H9 (cell line): Measurements from ENCODE around the gene MS4A15. TPM values are rescaled to one million over a fixed set of nuclear protein-coding genes. Genes with fewer than 3 reads are reported as not detected.

ENCODE experiments used
- DNase-seq: peaks from one replicate; pipeline ENCODE4 v3.0.0-alpha.2; 2017
- H2AFZ ChIP-seq: one replicate; pipeline ENCODE4 v1.6.1; 2013; ENCODE audit warnings: mild to moderate bottlenecking, low read length, control low read depth, moderate library complexity
- H2AK5ac ChIP-seq: 2 replicates; pipeline ENCODE4 v1.6.1; 2013; ENCODE audit warnings: low read length, control low read depth, mixed read lengths; ENCODE audit not compliant: insufficient read length
- H2BK120ac ChIP-seq: one replicate; pipeline ENCODE4 v1.6.1; 2013; ENCODE audit warnings: low read depth, mild to moderate bottlenecking, low read length, control low read depth, inconsistent platforms; ENCODE audit not compliant: poor library complexity, severe bottlenecking
- H2BK12ac ChIP-seq: 2 replicates; pipeline ENCODE4 v1.6.1; 2013; ENCODE audit warnings: low read length, control low read depth, mixed read lengths, low read depth; ENCODE audit not compliant: insufficient read length
- H2BK15ac ChIP-seq: 2 replicates; pipeline ENCODE4 v1.6.1; 2013; ENCODE audit warnings: low read depth, low read length, control low read depth
- H2BK20ac ChIP-seq: one replicate; pipeline ENCODE4 v1.6.1; 2013; ENCODE audit warnings: low read depth, mild to moderate bottlenecking, low read length, control low read depth, inconsistent platforms; ENCODE audit not compliant: poor library complexity, severe bottlenecking
- H2BK5ac ChIP-seq: 2 replicates; pipeline ENCODE4 v1.6.1; 2013; ENCODE audit warnings: low read length, control low read depth, mixed read lengths; ENCODE audit not compliant: insufficient read length
- H3K14ac ChIP-seq: 2 replicates; pipeline ENCODE4 v1.6.1; 2013; ENCODE audit warnings: low read length, control low read depth; ENCODE audit not compliant: insufficient read depth
- H3K18ac ChIP-seq: 2 replicates; pipeline ENCODE4 v1.6.1; 2013; ENCODE audit warnings: low read depth, mild to moderate bottlenecking, mixed read lengths, low read length, control low read depth; ENCODE audit not compliant: insufficient read length
- H3K23ac ChIP-seq: 2 replicates; pipeline ENCODE4 v1.6.1; 2013; ENCODE audit warnings: low read length, control low read depth, mixed read lengths, low read depth; ENCODE audit not compliant: insufficient read length
- H3K23me2 ChIP-seq: 2 replicates; pipeline ENCODE4 v1.6.1; 2013; ENCODE audit warnings: low read depth, mild to moderate bottlenecking, mixed read lengths, low read length, control low read depth; ENCODE audit not compliant: insufficient read length, poor library complexity, severe bottlenecking
- H3K27ac ChIP-seq: 2 replicates; pipeline ENCODE4 v1.5.1; 2013; ENCODE audit warnings: low read length, control low read depth, mixed read lengths, low read depth; ENCODE audit not compliant: insufficient read length
- H3K27me3 ChIP-seq: 2 replicates; pipeline ENCODE4 v1.6.1; 2013; ENCODE audit warnings: low read length, control low read depth, inconsistent platforms; ENCODE audit not compliant: insufficient read depth
- H3K4ac ChIP-seq: 2 replicates; pipeline ENCODE4 v1.6.1; 2013; ENCODE audit warnings: low read depth, mild to moderate bottlenecking, control low read depth, inconsistent platforms, low read length, moderate library complexity
- H3K4me1 ChIP-seq: 2 replicates; pipeline ENCODE4 v1.6.1; 2013; ENCODE audit warnings: low read length, control low read depth, inconsistent platforms; ENCODE audit not compliant: insufficient read depth
- H3K4me2 ChIP-seq: 2 replicates; pipeline ENCODE4 v1.6.1; 2013; ENCODE audit warnings: low read length, control low read depth, mixed read lengths; ENCODE audit not compliant: insufficient read length, insufficient read depth
- H3K56ac ChIP-seq: 2 replicates; pipeline ENCODE4 v1.6.1; 2013; ENCODE audit warnings: low read depth, mild to moderate bottlenecking, mixed read lengths, low read length, control low read depth; ENCODE audit not compliant: insufficient read length
- H3K79me1 ChIP-seq: 2 replicates; pipeline ENCODE4 v1.6.1; 2013; ENCODE audit warnings: low read depth, mild to moderate bottlenecking, moderate library complexity, low read length, control low read depth, inconsistent platforms; ENCODE audit not compliant: insufficient read depth, poor library complexity, severe bottlenecking
- H3K79me2 ChIP-seq: 2 replicates; pipeline ENCODE4 v1.6.1; 2013; ENCODE audit warnings: low read length, control low read depth, inconsistent platforms; ENCODE audit not compliant: insufficient read depth
- H3K9ac ChIP-seq: 2 replicates; pipeline ENCODE4 v1.6.1; 2013; ENCODE audit warnings: low read length, control low read depth, mixed read lengths; ENCODE audit not compliant: insufficient read length; ENCODE audit errors: extremely low read depth
- H3K9me3 ChIP-seq: one replicate; pipeline ENCODE4 v1.6.1; 2013; ENCODE audit warnings: low read depth, low read length, inconsistent platforms; ENCODE audit not compliant: control insufficient read depth
- H3T11ph ChIP-seq: one replicate; pipeline ENCODE4 v1.6.1; 2013; ENCODE audit warnings: mild to moderate bottlenecking, low read length, control low read depth, inconsistent platforms
- H4K20me1 ChIP-seq: one replicate; pipeline ENCODE4 v1.6.1; 2013; ENCODE audit not compliant: control insufficient read depth, insufficient read length, insufficient read depth
- H4K5ac ChIP-seq: 2 replicates; pipeline ENCODE4 v1.6.1; 2013; ENCODE audit warnings: low read depth, mild to moderate bottlenecking, mixed read lengths, low read length, control low read depth; ENCODE audit not compliant: insufficient read length
- H4K8ac ChIP-seq: replicated peaks from 2 replicates; pipeline ENCODE4 v1.6.1; 2013; ENCODE audit warnings: low read length, control low read depth, mixed read lengths, low read depth; ENCODE audit not compliant: insufficient read length
- H4K91ac ChIP-seq: 2 replicates; pipeline ENCODE4 v1.6.1; 2013; ENCODE audit warnings: low read depth, mild to moderate bottlenecking, moderate library complexity, mixed read lengths, low read length, control low read depth; ENCODE audit not compliant: insufficient read length
- H3K27ac Mint-ChIP-seq, 3 experiments: 2 replicates in 2 of 3; 3 replicates in 1 of 3; pipeline ENCODE4 v1.8.0; 2020 to 2021; ENCODE audit warnings: mixed read lengths in 3 of 3, mild to moderate bottlenecking in 1 of 3, moderate library complexity in 1 of 3
- H3K27me3 Mint-ChIP-seq: 2 replicates; pipeline ENCODE4 v1.8.0; 2021; ENCODE audit warnings: low read depth, mild to moderate bottlenecking, moderate library complexity, mixed read lengths
- H3K36me3 Mint-ChIP-seq, 3 experiments: 2 replicates in 2 of 3; 3 replicates in 1 of 3; pipeline ENCODE4 v1.8.0; 2020 to 2021; ENCODE audit warnings: low read depth in 3 of 3, mixed read lengths in 3 of 3; ENCODE audit not compliant: insufficient read depth in 1 of 3
- H3K4me1 Mint-ChIP-seq, 2 experiments: 2 replicates each; pipeline ENCODE4 v1.8.0; 2020; ENCODE audit warnings: mixed read lengths in 2 of 2
- H3K4me3 Mint-ChIP-seq, 2 experiments: 2 replicates in 1 of 2; 3 replicates in 1 of 2; pipeline ENCODE4 v1.8.0; 2020 to 2021; ENCODE audit warnings: mild to moderate bottlenecking in 2 of 2, mixed read lengths in 2 of 2, moderate library complexity in 1 of 2
- H3K9me3 Mint-ChIP-seq, 2 experiments: 2 replicates in 1 of 2; 3 replicates in 1 of 2; pipeline ENCODE4 v1.8.0; 2020; ENCODE audit warnings: mild to moderate bottlenecking in 2 of 2, mixed read lengths in 2 of 2, moderate library complexity in 1 of 2
- WGBS: extraction: QIAGEN DNeasy Blood & Tissue Kit; methylation state at CpG from one replicate; pipeline ENCODE4 v1.1.7; 2013; ENCODE audit warnings: missing lambda C conversion rate, low lambda C conversion rate, mixed read lengths; ENCODE audit not compliant: insufficient read length; ENCODE audit errors: extremely low coverage; 5-methylcytosine and 5-hydroxymethylcytosine counted together
- total RNA-seq: library from RNA; stranded (reverse); gene quantifications from 2 replicates; pipeline ENCODE4 v1.2.1, GENCODE V29; 2021
- TF ChIP-seq, protein P1 (sequence below): fragments of 200-600 bp; sonication (generic); conservative IDR thresholded peaks from 3 replicates; pipeline ENCODE4 v1.8.0; 2021; ENCODE audit warnings: antibody characterized with exemption, mild to moderate bottlenecking

MS4A15 gene
- total RNA-seq, 1 experiment from 2014 or later = 0.11 TPM

DNA sequence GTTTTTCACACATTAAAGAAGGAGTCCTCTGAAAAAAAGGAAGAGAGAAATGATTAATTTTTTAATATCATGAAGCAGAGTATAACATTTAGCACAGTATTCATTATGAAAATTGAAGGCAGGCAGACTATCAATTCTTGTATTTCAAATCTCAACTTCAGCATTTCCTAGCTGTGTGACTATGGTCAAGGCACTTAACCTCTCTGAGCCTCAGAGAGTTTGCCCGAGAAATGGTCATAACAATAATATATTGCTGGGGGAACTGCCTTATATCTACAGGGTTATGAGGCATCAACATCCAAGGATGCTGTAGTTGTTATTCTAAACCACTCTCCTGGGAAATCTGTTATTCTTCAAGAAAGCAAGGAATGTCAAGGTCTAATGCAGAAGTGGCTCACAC, 31.1 kb upstream of the MS4A15 start:
- no peaks in the 10 kb centered on the region for H3K23me2 ChIP-seq
- no peak overlapping the region for H2BK5ac ChIP-seq
- no peak overlapping the region for H4K8ac ChIP-seq
- H3K9me3 ChIP-seq = no peaks in the 10 kb centered on the region
- no peaks in the 10 kb centered on the region for H3K27me3 ChIP-seq
- no peak overlapping the region for H3K18ac ChIP-seq
- H3K79me1 ChIP-seq = no peaks in the 10 kb centered on the region
- no peak overlapping the region for H3K4me3 Mint-ChIP-seq
- no peak overlapping the region for H3K4me2 ChIP-seq
- H3K27ac Mint-ChIP-seq = no peak overlapping the region
- H3K36me3 Mint-ChIP-seq = no peaks in the 10 kb centered on the region
- no CpG with 5 or more reads among the region's 1 CpG for WGBS
- no peak overlapping the region for H2BK120ac ChIP-seq
- DNase-seq = no peak
- no peaks in the 10 kb centered on the region for H4K20me1 ChIP-seq
- H2AFZ ChIP-seq = no peak overlapping the region
- H2BK12ac ChIP-seq = no peak overlapping the region
- no peaks in the 10 kb centered on the region for H3K9me3 Mint-ChIP-seq
- H3K4me1 ChIP-seq = no peaks in the 10 kb centered on the region
- H3K27ac ChIP-seq = no peak overlapping the region
- no peak overlapping the region for H3K14ac ChIP-seq
- H3K9ac ChIP-seq = no peak overlapping the region
- H3K27me3 Mint-ChIP-seq = peaks cover 16% of the 10 kb centered on the region
- no peak overlapping the region for H3K56ac ChIP-seq
- H3K4me1 Mint-ChIP-seq = peaks cover 10 to 12% of the 10 kb centered on the region in 2 experiments; a peak in 2 of 4 replicates
- no peak overlapping the region for H2BK15ac ChIP-seq
- no peak overlapping the region for H2BK20ac ChIP-seq
- H3K23ac ChIP-seq = no peak overlapping the region
- no peak overlapping the region for H3T11ph ChIP-seq
- TF ChIP-seq, protein P1, sequence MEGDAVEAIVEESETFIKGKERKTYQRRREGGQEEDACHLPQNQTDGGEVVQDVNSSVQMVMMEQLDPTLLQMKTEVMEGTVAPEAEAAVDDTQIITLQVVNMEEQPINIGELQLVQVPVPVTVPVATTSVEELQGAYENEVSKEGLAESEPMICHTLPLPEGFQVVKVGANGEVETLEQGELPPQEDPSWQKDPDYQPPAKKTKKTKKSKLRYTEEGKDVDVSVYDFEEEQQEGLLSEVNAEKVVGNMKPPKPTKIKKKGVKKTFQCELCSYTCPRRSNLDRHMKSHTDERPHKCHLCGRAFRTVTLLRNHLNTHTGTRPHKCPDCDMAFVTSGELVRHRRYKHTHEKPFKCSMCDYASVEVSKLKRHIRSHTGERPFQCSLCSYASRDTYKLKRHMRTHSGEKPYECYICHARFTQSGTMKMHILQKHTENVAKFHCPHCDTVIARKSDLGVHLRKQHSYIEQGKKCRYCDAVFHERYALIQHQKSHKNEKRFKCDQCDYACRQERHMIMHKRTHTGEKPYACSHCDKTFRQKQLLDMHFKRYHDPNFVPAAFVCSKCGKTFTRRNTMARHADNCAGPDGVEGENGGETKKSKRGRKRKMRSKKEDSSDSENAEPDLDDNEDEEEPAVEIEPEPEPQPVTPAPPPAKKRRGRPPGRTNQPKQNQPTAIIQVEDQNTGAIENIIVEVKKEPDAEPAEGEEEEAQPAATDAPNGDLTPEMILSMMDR = no peak
- no peak overlapping the region for H4K5ac ChIP-seq
- H2AK5ac ChIP-seq = no peak overlapping the region
- no peak overlapping the region for H3K4ac ChIP-seq
- H4K91ac ChIP-seq = no peak overlapping the region
- no peaks in the 10 kb centered on the region for H3K79me2 ChIP-seq
